GM11168 (cell line): Measurements from ENCODE around the gene FAM240B.

Source experiments
- in situ Hi-C: fragments of 300-500 bp; cut with MboI; formaldehyde crosslinking; loops from one replicate; pipeline ENCODE4 v1.12.0; 2022; ENCODE audit warnings: low sequenced_read_pairs; ENCODE audit not compliant: unreplicated experiment

The FAM240B gene

DNA sequence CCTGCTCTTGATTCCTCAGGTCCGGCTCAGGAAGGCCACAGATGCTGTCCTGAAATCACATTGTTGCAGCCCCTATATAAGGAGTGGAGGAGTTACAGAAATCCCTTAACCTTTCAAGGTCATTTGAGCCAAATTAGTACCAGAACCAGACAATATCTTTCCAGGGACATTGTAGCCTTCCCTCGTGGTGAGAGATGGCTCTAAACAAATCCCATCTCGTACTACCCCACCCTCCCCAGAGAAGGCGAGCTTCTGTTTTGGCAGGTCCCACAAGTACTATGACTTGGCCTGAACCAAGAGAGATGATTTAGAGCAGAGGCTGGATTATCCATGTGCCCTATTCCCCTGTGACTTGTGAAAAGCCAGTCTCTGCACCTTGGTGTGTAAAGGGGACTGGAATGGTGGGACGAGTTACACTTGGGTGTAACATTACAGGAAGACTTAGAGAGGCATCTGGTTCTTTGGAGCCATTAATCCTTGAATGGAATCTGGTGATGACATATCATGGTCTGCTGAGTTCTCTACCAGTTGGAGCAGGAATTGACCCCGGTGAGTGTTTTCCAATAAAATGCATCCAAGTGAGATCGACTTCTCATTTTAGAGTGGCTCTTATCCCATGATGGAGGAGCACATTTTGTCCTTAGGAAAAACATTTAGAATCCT lies at the start of gene FAM240B:
FAM240B (minus strand) TSS at position 51 of the 663 bp plus-strand sequence. CDS start 16,134 bp downstream, outside the sequence.
- in situ Hi-C loops, result no loop called here

DNA sequence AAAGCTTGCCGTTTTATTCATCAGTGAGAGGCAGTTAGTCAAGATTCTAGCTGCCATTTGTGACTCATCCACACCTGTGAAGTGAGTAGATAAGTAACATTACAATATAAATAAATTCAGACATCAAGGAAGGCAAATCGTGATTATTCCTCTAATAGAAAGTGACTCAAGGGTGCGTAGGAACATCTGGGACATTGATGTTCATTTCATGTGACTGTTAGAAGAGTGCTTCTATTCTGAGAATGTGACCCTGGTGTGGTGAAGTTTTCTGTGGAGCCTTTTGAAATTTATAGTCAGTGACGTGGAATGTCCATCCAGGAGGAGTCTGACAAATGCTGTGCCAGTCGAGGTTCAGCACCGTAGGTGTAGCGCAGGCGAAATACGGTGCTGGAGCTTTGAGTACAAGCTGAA lies 48.4 kb upstream of the FAM240B start:
- in situ Hi-C loops, result no loop called here

GRCh38 chr9:38765101-38765500 lies 45.2 kb upstream of the FAM240B start:
- in situ Hi-C loops, result no loop called here

GRCh38 chr9:38761999-38762398 lies 42.1 kb upstream of the FAM240B start:
- in situ Hi-C loops, result no loop called here

GRCh38 chr9:38761339-38761738 lies 41.4 kb upstream of the FAM240B start:
- in situ Hi-C loops, result no loop called here

DNA sequence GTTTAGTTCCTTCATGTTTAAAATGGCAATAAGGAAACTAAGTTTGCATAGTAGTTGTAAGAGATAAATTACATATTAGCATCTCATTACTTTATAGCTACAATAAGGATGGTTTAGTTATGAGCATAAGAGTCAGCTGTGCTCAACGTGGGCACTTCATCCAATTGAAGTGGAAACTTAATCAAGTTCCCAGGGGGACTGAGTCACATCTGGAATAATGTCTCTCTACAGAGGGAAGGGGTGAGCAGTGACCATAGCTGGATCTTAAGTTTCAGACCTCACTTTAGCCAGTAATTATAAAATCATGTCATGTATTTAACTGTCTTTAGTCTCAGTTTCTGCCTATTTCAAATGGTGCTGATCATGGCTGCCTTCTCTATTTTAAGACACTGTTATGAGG lies 36.8 kb upstream of the FAM240B start:
- in situ Hi-C loops, result no loop called here

- in situ Hi-C loops, result no loop called here
These were observed 28.0 kb upstream of the FAM240B start for GRCh38 chr9:38747941-38748340.

GRCh38 chr9:38747067-38747466 lies 27.1 kb upstream of the FAM240B start:
- in situ Hi-C loops, result no loop called here

DNA sequence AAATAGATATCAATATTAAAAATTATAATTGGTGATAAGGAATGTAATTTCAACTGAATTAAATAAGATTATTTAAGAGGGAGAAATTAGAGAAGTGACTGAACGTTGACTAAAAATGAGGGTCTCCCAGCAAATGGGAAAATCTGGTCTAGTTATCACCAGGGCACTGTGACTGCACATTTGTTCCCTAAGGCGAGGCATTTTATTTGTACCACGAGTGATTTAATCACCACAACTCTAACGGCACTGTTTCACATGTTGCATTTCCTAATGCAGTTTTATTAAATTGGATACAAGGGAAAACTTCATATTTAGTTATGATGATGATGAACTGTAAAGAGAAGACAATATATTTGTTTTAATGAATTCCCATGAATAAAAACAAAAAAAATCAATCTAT lies 26.4 kb upstream of the FAM240B start:
- in situ Hi-C loops, result no loop called here

GRCh38 chr9:38744484-38744883 lies 24.6 kb upstream of the FAM240B start:
- in situ Hi-C loops, result no loop called here

- in situ Hi-C loops, result no loop called here
These were observed 17.3 kb upstream of the FAM240B start for GRCh38 chr9:38737246-38737645.

DNA sequence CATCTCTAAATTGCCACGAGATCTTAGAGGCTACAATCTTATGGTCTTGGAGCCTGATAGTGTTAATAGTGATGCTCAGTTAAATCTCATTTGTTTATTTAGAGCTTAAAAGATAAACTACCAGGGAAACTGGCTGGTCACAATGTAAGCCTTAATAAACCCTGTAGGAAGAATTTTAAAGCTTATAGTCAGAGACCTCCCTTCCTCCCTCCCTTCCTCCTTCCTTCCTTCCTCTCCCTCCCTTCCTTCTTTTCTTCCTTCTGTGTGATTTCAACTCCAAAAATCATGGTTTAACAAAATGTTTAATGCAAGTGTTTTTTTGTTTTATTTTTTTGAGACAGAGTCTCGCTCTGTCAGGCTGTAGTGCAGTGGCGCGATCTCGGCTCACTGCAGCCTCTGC lies 14.9 kb upstream of the FAM240B start:
- in situ Hi-C loops, result no loop called here

- in situ Hi-C loops, result no loop called here
These were observed 13.6 kb upstream of the FAM240B start for GRCh38 chr9:38733503-38733902.

- in situ Hi-C loops, result no loop called here
These were observed 13.0 kb upstream of the FAM240B start for GRCh38 chr9:38732885-38733284.

GRCh38 chr9:38727497-38728001 lies 7.6 kb upstream of the FAM240B start:
- in situ Hi-C loops, result no loop called here

- in situ Hi-C loops, result no loop called here
These were observed 4.8 kb upstream of the FAM240B start for GRCh38 chr9:38724754-38725153.

GRCh38 chr9:38718148-38718547 lies 1.8 kb downstream of the FAM240B start:
- in situ Hi-C loops, result no loop called here

- in situ Hi-C loops, result no loop called here
These were observed 4.2 kb downstream of the FAM240B start for GRCh38 chr9:38715684-38716083.

DNA sequence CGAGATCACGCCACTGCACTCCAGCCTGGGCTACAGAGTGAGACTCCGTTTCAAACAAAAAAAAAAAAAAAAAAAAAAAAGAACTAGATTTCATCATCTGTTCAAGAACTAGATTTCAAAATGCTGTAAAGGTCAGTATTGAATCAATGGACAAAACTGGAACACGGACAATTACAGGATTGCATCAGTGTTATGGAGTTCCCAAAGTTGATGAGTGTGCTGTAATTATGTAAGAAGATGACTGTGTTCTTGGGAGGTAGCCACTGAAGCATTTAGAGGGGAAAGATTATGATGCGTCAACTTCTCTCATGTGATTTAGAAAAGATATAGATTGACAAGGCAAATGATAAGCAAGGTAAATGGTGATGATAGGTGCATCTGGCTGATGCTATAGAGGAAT lies 6.5 kb downstream of the FAM240B start:
- in situ Hi-C loops, result no loop called here

DNA sequence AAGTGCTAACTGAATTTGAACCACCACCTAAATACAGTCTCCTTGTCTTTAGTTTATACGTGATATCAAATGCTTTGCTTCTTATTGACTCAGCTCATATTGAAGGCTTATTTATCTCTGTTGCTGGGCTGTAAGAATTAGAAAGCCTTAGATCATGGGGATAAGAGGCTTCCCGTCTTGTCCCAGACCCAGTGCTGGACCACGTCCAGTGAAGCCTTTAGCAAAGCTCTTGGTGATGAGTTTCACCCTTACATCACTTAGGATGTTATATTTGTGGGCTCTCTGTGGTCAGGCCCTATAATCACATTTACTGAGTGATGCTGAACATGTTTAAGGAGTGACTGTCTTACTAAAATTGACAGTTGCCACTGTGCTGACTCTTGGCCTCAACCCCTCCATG lies 11.2 kb downstream of the FAM240B start:
- in situ Hi-C loops, result no loop called here

GRCh38 chr9:38707885-38708637 lies 11.9 kb downstream of the FAM240B start:
- in situ Hi-C loops, result no loop called here

GRCh38 chr9:38706493-38706892 lies 13.4 kb downstream of the FAM240B start:
- in situ Hi-C loops, result no loop called here
